KG1 (cell line): ENCODE results near the gene SMIM35.
"Not testable (repeated sequence)": the region's sequence is repeated elsewhere in the genome, so short reads cannot be mapped to it uniquely, and the experiment has no call there.

ENCODE experiments used
- DNase-seq: peaks from one replicate; lab custom pipeline; 2025; lab: John Stamatoyannopoulos, UW

The SMIM35 gene

GRCh38 chr11:118080296-118080695, 6.5 kb downstream of the SMIM35 start:
- DNase-seq, result no peak

GRCh38 chr11:118079491-118079890, 7.3 kb downstream of the SMIM35 start:
- DNase-seq, result no peak

- no peak for DNase-seq
These were observed 7.8 kb downstream of the SMIM35 start for GRCh38 chr11:118078911-118079411.

- no peak for DNase-seq
These were observed 9.9 kb downstream of the SMIM35 start, which contains the start of gene TMPRSS4 for GRCh38 chr11:118076754-118077281. TSS of gene TMPRSS4 (plus strand) at chr11:118077078. CDS start at chr11:118077303, 225 bp downstream.

- DNase-seq, result no peak
These were observed 12.0 kb downstream of the SMIM35 start for GRCh38 chr11:118074785-118075184.

- DNase-seq, result no peak
These were observed 12.6 kb downstream of the SMIM35 start for GRCh38 chr11:118074091-118074685.

- DNase-seq, result no peak
These were observed 13.2 kb downstream of the SMIM35 start for GRCh38 chr11:118073554-118073953.

GRCh38 chr11:118071416-118072030, 15.2 kb downstream of the SMIM35 start:
- DNase-seq, result no peak

GRCh38 chr11:118068945-118069612, 17.7 kb downstream of the SMIM35 start:
- DNase-seq, result no peak

- DNase-seq, result no peak
These were observed 18.4 kb downstream of the SMIM35 start for GRCh38 chr11:118068206-118068944.

- no peak for DNase-seq
These were observed 19.8 kb downstream of the SMIM35 start for GRCh38 chr11:118067006-118067405.

- DNase-seq, result no peak
These were observed 21.4 kb downstream of the SMIM35 start for GRCh38 chr11:118065384-118065783.

GRCh38 chr11:118064956-118065355, 21.8 kb downstream of the SMIM35 start:
- no peak for DNase-seq

GRCh38 chr11:118062631-118063030, 24.1 kb downstream of the SMIM35 start:
- not testable (repeated sequence) for DNase-seq

GRCh38 chr11:118062181-118062580, 24.6 kb downstream of the SMIM35 start:
- DNase-seq, result not testable (repeated sequence)

GRCh38 chr11:118061586-118062125, 25.1 kb downstream of the SMIM35 start:
- no peak for DNase-seq

GRCh38 chr11:118060869-118061268, 25.9 kb downstream of the SMIM35 start:
- DNase-seq, result no peak

GRCh38 chr11:118060081-118060661, 26.6 kb downstream of the SMIM35 start:
- DNase-seq, result no peak

GRCh38 chr11:118059246-118059940, 27.4 kb downstream of the SMIM35 start:
- no peak for DNase-seq

- no peak for DNase-seq
These were observed 28.2 kb downstream of the SMIM35 start for GRCh38 chr11:118058311-118059245.
